Immature natural killer cell (primary cell): ENCODE data around the gene ADAMTSL1. TPM values are rescaled to one million over a fixed set of nuclear protein-coding genes. Genes with fewer than 3 reads are reported as not detected.

Source experiments
- DNase-seq, 3 donors: peaks; one replicate each; pipeline ENCODE4 v3.0.0; 2022; ENCODE audit warnings: mixed read lengths in 1 of 3
- H3K27ac Mint-ChIP-seq, 6 donors: one replicate each; pipeline ENCODE4 v1.8.0; 2020; ENCODE audit warnings: mixed read lengths in 6 of 6, mild to moderate bottlenecking in 5 of 6, inconsistent platforms in 4 of 6, moderate library complexity in 3 of 6
- H3K27me3 Mint-ChIP-seq, 3 donors: one replicate each; pipeline ENCODE4 v1.8.0; 2020 to 2021; ENCODE audit warnings: low read depth in 3 of 3, mild to moderate bottlenecking in 3 of 3, mixed read lengths in 3 of 3, moderate library complexity in 3 of 3, inconsistent platforms in 1 of 3
- H3K36me3 Mint-ChIP-seq, 3 donors: one replicate each; pipeline ENCODE4 v1.8.0; 2020; ENCODE audit warnings: mixed read lengths in 3 of 3, inconsistent platforms in 2 of 3, mild to moderate bottlenecking in 2 of 3
- H3K4me1 Mint-ChIP-seq, 2 donors: one replicate each; pipeline ENCODE4 v1.8.0; 2020; ENCODE audit warnings: inconsistent platforms in 2 of 2, mild to moderate bottlenecking in 2 of 2, mixed read lengths in 2 of 2, moderate library complexity in 1 of 2
- H3K4me3 Mint-ChIP-seq, 5 donors: one replicate each; pipeline ENCODE4 v1.8.0; 2020; ENCODE audit warnings: mild to moderate bottlenecking in 5 of 5, mixed read lengths in 5 of 5, inconsistent platforms in 3 of 5, moderate library complexity in 3 of 5
- H3K9me3 Mint-ChIP-seq, 6 donors: one replicate each; pipeline ENCODE4 v1.8.0; 2020; ENCODE audit warnings: mild to moderate bottlenecking in 6 of 6, mixed read lengths in 6 of 6, inconsistent platforms in 4 of 6, moderate library complexity in 3 of 6
- polyA plus RNA-seq, 3 donors: library from polyadenylated mRNA; unstranded; fragments of 300-500 nt; fragmentation: Illumina TruSeq; gene quantifications; one replicate each; pipeline ENCODE4 v1.2.3, GENCODE V29; 2021

The ADAMTSL1 gene
- polyA plus RNA-seq, 3 donors from 2014 or later: not detected

DNA sequence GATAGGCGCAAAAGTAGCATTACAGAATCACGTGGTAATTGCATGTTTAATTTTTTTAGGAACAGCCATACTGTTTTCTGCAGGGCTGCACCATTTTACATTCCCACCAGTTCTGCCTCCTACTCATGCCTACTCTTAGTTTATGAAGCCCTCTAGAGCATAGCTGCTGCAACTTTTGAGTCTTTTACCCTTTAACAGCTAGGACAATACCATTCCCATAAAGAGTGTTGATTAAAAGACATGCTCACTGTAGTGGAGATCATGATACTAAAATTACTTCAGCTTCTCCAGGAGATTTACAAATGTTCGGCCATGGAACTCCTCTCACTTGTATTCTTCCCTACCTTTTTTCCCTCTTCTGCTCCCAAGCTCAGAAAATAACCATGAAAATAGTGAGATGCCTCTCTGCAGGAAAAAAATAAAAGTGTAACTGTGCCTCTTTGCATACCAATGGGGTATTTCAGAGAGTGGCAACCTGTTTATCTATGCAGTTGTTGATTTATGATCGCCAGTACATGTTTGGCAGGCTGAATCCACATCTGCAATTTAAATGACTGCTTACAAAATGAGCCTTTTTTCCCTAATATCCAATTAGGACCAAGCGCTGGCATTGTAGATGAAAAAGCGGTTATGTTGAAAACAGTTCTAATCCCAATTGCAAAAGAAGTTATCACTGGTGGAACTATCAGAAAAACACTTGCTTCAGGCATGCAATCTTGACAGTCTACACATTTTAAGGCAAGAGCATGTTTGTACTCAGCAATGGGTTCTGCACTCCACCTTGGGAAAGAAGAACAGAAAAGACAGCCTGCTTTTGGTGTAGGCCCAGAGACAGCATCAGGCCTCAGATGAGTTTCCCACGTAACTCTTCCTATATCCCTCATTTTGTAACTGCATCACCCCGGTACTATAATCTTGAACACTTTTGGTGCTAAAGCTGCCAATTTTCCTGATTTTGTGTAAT is 131.1 kb downstream of the ADAMTSL1 start:
- H3K4me3 Mint-ChIP-seq: no peak overlapping the region
- no peak overlapping the region for H3K27ac Mint-ChIP-seq
- no peak for DNase-seq
- H3K36me3 Mint-ChIP-seq: no peaks in the 10 kb centered on the region
- no peaks in the 10 kb centered on the region for H3K4me1 Mint-ChIP-seq
- no peaks in the 10 kb centered on the region for H3K27me3 Mint-ChIP-seq
- H3K9me3 Mint-ChIP-seq: peaks cover 0 to 6% (median 3%) of the 10 kb centered on the region in 6 donors

DNA sequence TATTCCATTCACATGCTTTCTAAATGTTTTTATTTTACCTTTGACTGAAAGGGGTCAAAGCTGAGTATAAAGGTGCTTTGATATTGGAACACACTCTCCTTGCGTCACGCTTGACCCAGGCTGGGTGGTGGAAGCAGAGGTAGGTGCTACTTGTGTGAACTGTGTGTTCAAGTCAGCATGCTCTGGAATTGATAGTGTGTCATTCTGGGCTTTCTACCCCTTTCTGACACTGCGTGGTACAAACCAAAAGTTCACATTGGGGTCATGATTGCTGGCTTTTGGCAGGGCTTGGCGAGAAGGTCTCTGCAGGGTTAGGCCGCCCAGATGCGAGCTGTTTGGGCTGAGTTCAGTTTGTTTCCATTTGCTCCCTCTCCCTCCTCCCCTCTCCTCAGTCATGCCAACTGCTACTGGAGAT is 131.8 kb downstream of the ADAMTSL1 start:
- no peaks in the 10 kb centered on the region for H3K4me1 Mint-ChIP-seq
- peaks cover 0 to 6% (median 3%) of the 10 kb centered on the region in 6 donors for H3K9me3 Mint-ChIP-seq
- no peaks in the 10 kb centered on the region for H3K27me3 Mint-ChIP-seq
- H3K27ac Mint-ChIP-seq: no peak overlapping the region
- H3K36me3 Mint-ChIP-seq: no peaks in the 10 kb centered on the region
- no peak overlapping the region for H3K4me3 Mint-ChIP-seq
- no peak for DNase-seq

DNA sequence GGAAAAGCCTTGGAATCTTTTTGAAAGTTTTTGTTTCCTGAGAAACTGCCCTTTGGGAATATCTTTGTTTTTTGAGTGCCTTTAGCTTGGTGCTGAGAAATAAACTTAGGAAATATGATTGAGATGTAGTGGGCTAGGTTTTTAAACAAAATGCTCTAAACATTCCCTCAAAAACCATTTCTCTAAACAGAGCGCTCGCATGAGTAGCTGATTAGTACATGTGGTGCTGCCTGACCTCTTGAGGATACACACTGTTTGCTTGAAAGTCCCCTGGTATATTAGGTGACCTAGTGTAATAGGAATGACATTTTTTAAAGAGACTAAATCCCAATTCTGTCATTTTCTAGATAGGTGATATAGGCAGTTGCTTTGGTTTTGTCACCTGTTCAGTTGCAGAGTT is 132.3 kb downstream of the ADAMTSL1 start:
- Mint-ChIP-seq H3K36me3 (no peaks in the 10 kb centered on the region), H3K4me3 (no peak overlapping the region), H3K27ac (no peak overlapping the region), H3K4me1 (no peaks in the 10 kb centered on the region), H3K9me3 (peaks cover 0 to 6% (median 3%) of the 10 kb centered on the region in 6 donors), H3K27me3 (no peaks in the 10 kb centered on the region)
- no peak for DNase-seq

DNA sequence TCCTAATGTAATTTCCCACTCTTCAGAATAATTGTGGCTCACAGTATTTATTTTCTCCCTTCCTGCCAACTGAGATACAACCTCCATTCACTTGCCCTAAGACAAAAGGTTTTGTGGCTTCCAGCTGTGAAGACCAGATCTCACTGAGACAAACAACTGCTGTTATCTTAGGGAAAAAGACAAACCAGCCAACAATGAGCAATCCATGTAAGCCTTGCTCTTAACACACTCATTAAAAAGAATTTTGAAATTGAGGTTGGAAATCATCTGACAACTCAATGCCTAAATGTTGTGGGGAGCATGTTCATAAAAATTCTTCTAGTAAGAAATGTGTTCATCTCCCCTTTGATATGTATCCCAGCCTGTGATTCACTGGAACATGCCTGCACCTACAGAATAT is 132.9 kb downstream of the ADAMTSL1 start:
- Mint-ChIP-seq H3K36me3 (no peaks in the 10 kb centered on the region), H3K4me1 (no peaks in the 10 kb centered on the region), H3K4me3 (no peak overlapping the region), H3K9me3 (peaks cover 0 to 6% (median 3%) of the 10 kb centered on the region in 6 donors), H3K27me3 (no peaks in the 10 kb centered on the region), H3K27ac (no peak overlapping the region)
- DNase-seq: no peak

DNA sequence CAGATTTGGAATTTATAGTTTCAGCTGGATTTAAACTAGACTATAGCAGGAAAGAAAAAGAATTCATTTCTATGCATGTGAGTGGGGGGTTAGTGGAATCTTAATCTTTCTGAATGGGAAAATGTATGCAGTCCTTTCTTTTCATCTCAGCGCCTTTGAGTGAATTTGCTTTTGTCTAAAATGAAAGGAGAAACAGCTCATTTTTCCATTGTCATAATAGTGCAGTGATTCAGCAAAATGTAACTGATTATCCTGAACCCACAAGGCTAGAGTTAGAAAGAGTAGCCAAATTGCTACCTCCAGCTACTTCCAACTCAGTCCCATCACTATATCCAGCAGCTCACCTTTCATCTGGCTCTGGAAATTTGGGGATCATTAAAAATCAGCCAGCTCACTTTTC is 134.4 kb downstream of the ADAMTSL1 start:
- Mint-ChIP-seq H3K4me3 (no peak overlapping the region), H3K9me3 (peaks cover 0 to 6% (median 2%) of the 10 kb centered on the region in 6 donors), H3K4me1 (no peaks in the 10 kb centered on the region), H3K36me3 (no peaks in the 10 kb centered on the region), H3K27me3 (no peaks in the 10 kb centered on the region), H3K27ac (no peak overlapping the region)
- DNase-seq: no peak

DNA sequence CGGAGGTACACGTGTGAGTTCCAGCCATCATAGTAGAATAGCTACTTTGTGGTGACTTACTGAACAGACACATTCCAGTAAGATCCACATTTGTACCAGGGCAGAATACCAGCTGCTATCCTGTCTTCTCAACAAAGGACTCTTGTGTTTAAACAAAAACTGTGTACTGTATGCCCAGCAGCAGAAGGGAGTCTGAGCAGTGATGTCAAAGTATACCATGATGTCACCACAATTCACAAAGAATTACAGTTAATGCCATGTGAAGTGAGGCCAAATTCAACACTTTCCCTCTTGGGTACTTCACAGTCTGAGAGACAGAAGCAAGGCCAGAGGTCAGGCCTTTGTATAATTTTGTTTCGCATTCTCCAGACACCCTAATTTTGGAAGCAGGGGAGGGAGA is 137.0 kb downstream of the ADAMTSL1 start:
- Mint-ChIP-seq H3K27me3 (peaks cover 0 to 4% (median 3%) of the 10 kb centered on the region in 3 donors), H3K4me3 (no peak overlapping the region)

GRCh38 chr9:18611971-18612370 is 138.0 kb downstream of the ADAMTSL1 start:
- Mint-ChIP-seq H3K9me3 (peaks cover 0 to 5% (median 2%) of the 10 kb centered on the region in 6 donors), H3K27ac (no peak overlapping the region), H3K27me3 (peaks cover 0 to 4% (median 3%) of the 10 kb centered on the region in 3 donors), H3K4me1 (no peaks in the 10 kb centered on the region), H3K4me3 (no peak overlapping the region), H3K36me3 (no peaks in the 10 kb centered on the region)
- DNase-seq: no peak

More for the DNA sequence above, 137.0 kb downstream of the ADAMTSL1 start:
- Mint-ChIP-seq H3K27ac (no peak overlapping the region), H3K9me3 (peaks cover 0 to 6% (median 3%) of the 10 kb centered on the region in 6 donors), H3K36me3 (no peaks in the 10 kb centered on the region), H3K4me1 (no peaks in the 10 kb centered on the region)
- no peak for DNase-seq

GRCh38 chr9:18614116-18614515 is 140.2 kb downstream of the ADAMTSL1 start:
- H3K27ac Mint-ChIP-seq: no peak overlapping the region
- H3K36me3 Mint-ChIP-seq: no peaks in the 10 kb centered on the region
- H3K27me3 Mint-ChIP-seq: peaks cover 0 to 4% (median 3%) of the 10 kb centered on the region in 3 donors
- H3K4me3 Mint-ChIP-seq: no peak overlapping the region
- H3K4me1 Mint-ChIP-seq: no peaks in the 10 kb centered on the region
- no peak for DNase-seq
- peaks cover 0 to 5% (median 0%) of the 10 kb centered on the region in 6 donors for H3K9me3 Mint-ChIP-seq

DNA sequence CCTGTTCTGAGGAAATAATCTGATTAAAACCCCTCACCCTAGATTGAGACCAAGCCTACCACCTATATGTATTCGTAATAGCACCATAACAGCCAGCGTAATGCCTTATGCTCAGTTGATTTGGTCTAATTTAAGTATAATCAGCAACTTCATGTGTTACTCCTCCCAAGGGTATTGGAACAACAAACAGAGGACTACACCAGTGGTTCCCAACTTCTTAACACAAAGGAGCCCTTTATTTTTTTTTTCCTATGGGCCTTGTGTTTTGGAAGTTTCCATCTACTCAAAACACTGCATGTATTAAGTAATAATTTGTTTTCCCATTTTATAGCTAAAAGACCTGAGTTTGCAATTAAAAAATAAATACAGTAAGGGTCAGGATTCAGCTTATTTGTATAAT is 140.7 kb downstream of the ADAMTSL1 start:
- Mint-ChIP-seq H3K27ac (no peak overlapping the region), H3K36me3 (no peaks in the 10 kb centered on the region), H3K4me1 (no peaks in the 10 kb centered on the region), H3K27me3 (peaks cover 0 to 4% (median 3%) of the 10 kb centered on the region in 3 donors), H3K4me3 (no peak overlapping the region), H3K9me3 (peaks cover 0 to 5% (median 0%) of the 10 kb centered on the region in 6 donors)
- no peak for DNase-seq

- DNase-seq: no peak
- no peaks in the 10 kb centered on the region for H3K4me1 Mint-ChIP-seq
- H3K36me3 Mint-ChIP-seq: no peaks in the 10 kb centered on the region
- H3K27ac Mint-ChIP-seq: no peak overlapping the region
- H3K9me3 Mint-ChIP-seq: peaks cover 0 to 4% (median under 1%) of the 10 kb centered on the region in 6 donors
- no peak overlapping the region for H3K4me3 Mint-ChIP-seq
- peaks cover 2 to 4% (median 3%) of the 10 kb centered on the region in 3 donors for H3K27me3 Mint-ChIP-seq
Observed at GRCh38 chr9:18616976-18617375, 143.0 kb downstream of the ADAMTSL1 start.

DNA sequence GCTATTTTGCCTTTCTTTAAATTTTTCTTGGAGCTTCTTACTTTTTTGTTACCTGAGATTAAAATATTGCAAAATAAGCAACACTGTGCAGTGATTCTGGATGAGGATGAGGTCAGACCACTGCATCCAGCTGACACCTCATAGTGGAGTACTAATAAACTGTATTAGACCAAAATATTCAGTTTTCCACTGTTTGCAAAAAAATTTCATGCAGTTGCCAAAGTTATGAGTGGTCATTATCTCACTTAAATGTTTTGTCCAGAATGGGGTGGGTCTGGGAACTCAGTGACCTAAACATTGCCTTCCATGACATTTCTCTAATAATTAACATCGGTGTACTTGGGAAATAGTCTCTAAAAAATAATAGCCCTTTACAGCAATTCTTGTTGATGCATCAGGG is 143.8 kb downstream of the ADAMTSL1 start:
- no peak for DNase-seq
- Mint-ChIP-seq H3K27me3 (peaks cover 2 to 4% (median 3%) of the 10 kb centered on the region in 3 donors), H3K9me3 (peaks cover 0 to 4% (median 2%) of the 10 kb centered on the region in 6 donors), H3K27ac (no peak overlapping the region), H3K4me3 (no peak overlapping the region), H3K4me1 (no peaks in the 10 kb centered on the region), H3K36me3 (no peaks in the 10 kb centered on the region)

DNA sequence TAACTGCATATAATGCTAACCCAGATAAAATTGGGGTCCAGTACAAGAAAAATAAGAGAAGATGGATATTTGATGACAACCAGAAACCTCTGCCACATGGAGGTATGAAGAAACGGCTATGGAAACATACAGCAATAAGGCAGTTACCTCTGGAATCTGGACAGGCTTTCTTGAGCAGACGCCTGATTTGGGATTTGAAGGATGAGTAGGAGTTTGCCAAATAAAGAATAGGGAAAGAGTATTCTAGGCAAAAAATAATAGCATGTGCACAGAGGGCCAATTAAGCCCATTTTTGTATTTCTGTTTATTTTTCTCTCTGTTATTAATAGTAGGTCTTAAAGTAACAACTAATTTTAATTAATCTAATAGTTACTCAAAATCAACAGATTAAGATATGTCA is 144.9 kb downstream of the ADAMTSL1 start:
- H3K4me1 Mint-ChIP-seq: no peaks in the 10 kb centered on the region
- peaks cover 2 to 4% (median 3%) of the 10 kb centered on the region in 3 donors for H3K27me3 Mint-ChIP-seq
- H3K36me3 Mint-ChIP-seq: no peaks in the 10 kb centered on the region
- peaks cover 0 to 4% (median 2%) of the 10 kb centered on the region in 6 donors for H3K9me3 Mint-ChIP-seq
- no peak overlapping the region for H3K27ac Mint-ChIP-seq
- no peak overlapping the region for H3K4me3 Mint-ChIP-seq
- no peak for DNase-seq

DNA sequence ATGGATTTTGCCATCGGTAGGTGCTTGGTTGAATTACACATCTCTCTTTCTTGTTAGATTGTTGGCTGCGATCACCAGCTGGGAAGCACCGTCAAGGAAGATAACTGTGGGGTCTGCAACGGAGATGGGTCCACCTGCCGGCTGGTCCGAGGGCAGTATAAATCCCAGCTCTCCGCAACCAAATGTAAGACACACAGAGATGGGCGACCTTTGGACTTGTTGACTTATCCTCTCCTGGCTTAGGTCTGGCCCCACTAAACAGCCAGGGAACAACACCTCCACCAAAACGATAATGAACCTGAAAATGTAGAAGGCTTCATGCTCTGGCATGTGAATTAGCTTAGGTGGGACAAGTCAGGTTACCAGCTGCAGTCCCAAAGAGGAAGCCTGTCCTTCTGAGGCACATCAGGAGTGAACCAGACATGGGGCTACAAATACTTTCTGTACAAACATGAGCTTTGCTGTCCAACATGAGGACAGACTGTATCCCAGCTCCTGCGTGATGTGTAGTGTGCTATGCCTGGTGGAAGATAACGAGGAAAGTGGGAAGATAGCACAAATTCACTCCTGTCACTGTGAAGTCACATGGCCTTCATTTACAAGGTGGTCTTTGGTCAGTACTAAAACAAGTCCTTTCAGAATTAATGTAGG is 148.4 kb downstream of the ADAMTSL1 start:
- Mint-ChIP-seq H3K4me1 (no peaks in the 10 kb centered on the region), H3K27ac (no peak overlapping the region), H3K4me3 (no peak overlapping the region), H3K9me3 (peaks cover 0 to 4% (median 2%) of the 10 kb centered on the region in 6 donors), H3K36me3 (no peaks in the 10 kb centered on the region), H3K27me3 (peaks cover 0 to 2% (median 0%) of the 10 kb centered on the region in 3 donors)
- no peak for DNase-seq
